Measurements from ENCODE around the gene MAML1. TPM values are rescaled to one million over a fixed set of nuclear protein-coding genes. Genes with fewer than 3 reads are reported as not detected.

Gene MAML1
- total RNA-seq, 1 donor from 2014 or later, result 26.0 TPM

- Histone ChIP-seq H3K4me3 (ENCODE audit: insufficient read depth, low read depth, low read length) (peak overlapping the region; percentile 17), H3K27ac (ENCODE audit: low read depth, low read length) (no peak overlapping the region), H2AFZ (ENCODE audit: low read depth, low read length) (peak overlapping the region; percentile 40), H3K4me2 (ENCODE audit: low read length) (peak overlapping the region; percentile 80), H3K27me3 (ENCODE audit: insufficient read depth, low read length) (no peaks in the 10 kb centered on the region), H4K20me1 (ENCODE audit: insufficient read depth, low read length) (peaks cover 12% of the 10 kb centered on the region), H3K9me3 (ENCODE audit: insufficient read depth, low read depth, low read length) (no peaks in the 10 kb centered on the region), H3K4me1 (ENCODE audit: insufficient read depth, low read length) (peaks cover 33% of the 10 kb centered on the region), H3K9ac (ENCODE audit: low read length) (peak overlapping the region; percentile 62), H3K36me3 (ENCODE audit: insufficient read depth, low read length) (no peaks in the 10 kb centered on the region), H3K79me2 (ENCODE audit: insufficient read depth, low read length) (peaks cover 21% of the 10 kb centered on the region)
- peaks cover 14% of the 10 kb centered on the region for H3K36me3 Mint-ChIP-seq (ENCODE audit: low read depth, unreplicated experiment)
- H3K27me3 Mint-ChIP-seq (ENCODE audit: low read depth, unreplicated experiment), result no peaks in the 10 kb centered on the region
- TF ChIP-seq EZH2 (IDR thresholded peaks at IDR 0.05; ENCODE audit: insufficient read depth, low read length), result no peak
- peaks cover 5% of the 10 kb centered on the region for H3K4me1 Mint-ChIP-seq (ENCODE audit: low read depth, unreplicated experiment)
- DNase-seq (ENCODE audit: low read depth), result no peak
- FAIRE-seq, result no peak
- H3K9me3 Mint-ChIP-seq (ENCODE audit: unreplicated experiment), result no peaks in the 10 kb centered on the region
- H3K4me3 Mint-ChIP-seq (ENCODE audit: unreplicated experiment), result no peak overlapping the region
- H3K27ac Mint-ChIP-seq (ENCODE audit: unreplicated experiment), result no peak overlapping the region
These were observed 84.3 kb downstream of the MAML1 start for GRCh38 chr5:179816796-179817469.

GRCh38 chr5:179817470-179817840 is 84.8 kb downstream of the MAML1 start:
- Histone ChIP-seq H2AFZ (ENCODE audit: low read depth, low read length) (peak overlapping the region; percentile 40), H3K9me3 (ENCODE audit: insufficient read depth, low read depth, low read length) (no peaks in the 10 kb centered on the region), H3K27ac (ENCODE audit: low read depth, low read length) (no peak overlapping the region), H4K20me1 (ENCODE audit: insufficient read depth, low read length) (peaks cover 17% of the 10 kb centered on the region), H3K4me2 (ENCODE audit: low read length) (peak overlapping the region; percentile 80), H3K4me1 (ENCODE audit: insufficient read depth, low read length) (peaks cover 38% of the 10 kb centered on the region), H3K9ac (ENCODE audit: low read length) (peak overlapping the region; percentile 62), H3K36me3 (ENCODE audit: insufficient read depth, low read length) (no peaks in the 10 kb centered on the region), H3K4me3 (ENCODE audit: insufficient read depth, low read depth, low read length) (peak overlapping the region; percentile 17), H3K27me3 (ENCODE audit: insufficient read depth, low read length) (no peaks in the 10 kb centered on the region), H3K79me2 (ENCODE audit: insufficient read depth, low read length) (peaks cover 26% of the 10 kb centered on the region)
- Mint-ChIP-seq H3K36me3 (ENCODE audit: low read depth, unreplicated experiment) (peaks cover 14% of the 10 kb centered on the region), H3K4me1 (ENCODE audit: low read depth, unreplicated experiment) (peaks cover 10% of the 10 kb centered on the region), H3K27me3 (ENCODE audit: low read depth, unreplicated experiment) (no peaks in the 10 kb centered on the region), H3K4me3 (ENCODE audit: unreplicated experiment) (no peak overlapping the region), H3K27ac (ENCODE audit: unreplicated experiment) (no peak overlapping the region), H3K9me3 (ENCODE audit: unreplicated experiment) (no peaks in the 10 kb centered on the region)
- no peak for DNase-seq (ENCODE audit: low read depth)
- TF ChIP-seq, protein P1, sequence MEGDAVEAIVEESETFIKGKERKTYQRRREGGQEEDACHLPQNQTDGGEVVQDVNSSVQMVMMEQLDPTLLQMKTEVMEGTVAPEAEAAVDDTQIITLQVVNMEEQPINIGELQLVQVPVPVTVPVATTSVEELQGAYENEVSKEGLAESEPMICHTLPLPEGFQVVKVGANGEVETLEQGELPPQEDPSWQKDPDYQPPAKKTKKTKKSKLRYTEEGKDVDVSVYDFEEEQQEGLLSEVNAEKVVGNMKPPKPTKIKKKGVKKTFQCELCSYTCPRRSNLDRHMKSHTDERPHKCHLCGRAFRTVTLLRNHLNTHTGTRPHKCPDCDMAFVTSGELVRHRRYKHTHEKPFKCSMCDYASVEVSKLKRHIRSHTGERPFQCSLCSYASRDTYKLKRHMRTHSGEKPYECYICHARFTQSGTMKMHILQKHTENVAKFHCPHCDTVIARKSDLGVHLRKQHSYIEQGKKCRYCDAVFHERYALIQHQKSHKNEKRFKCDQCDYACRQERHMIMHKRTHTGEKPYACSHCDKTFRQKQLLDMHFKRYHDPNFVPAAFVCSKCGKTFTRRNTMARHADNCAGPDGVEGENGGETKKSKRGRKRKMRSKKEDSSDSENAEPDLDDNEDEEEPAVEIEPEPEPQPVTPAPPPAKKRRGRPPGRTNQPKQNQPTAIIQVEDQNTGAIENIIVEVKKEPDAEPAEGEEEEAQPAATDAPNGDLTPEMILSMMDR (IDR thresholded peaks at IDR 0.05; ENCODE audit: insufficient read depth, low read depth, low read length), result no peak
- no peak for TF ChIP-seq EZH2 (IDR thresholded peaks at IDR 0.05; ENCODE audit: insufficient read depth, low read length)
- FAIRE-seq, result no peak

GRCh38 chr5:179817890-179818745 is 85.5 kb downstream of the MAML1 start:
- peak overlapping the region; percentile 97 for H3K9ac ChIP-seq (ENCODE audit: low read length)
- no peak overlapping the region for H3K4me3 ChIP-seq (ENCODE audit: insufficient read depth, low read depth, low read length)
- H3K79me2 ChIP-seq (ENCODE audit: insufficient read depth, low read length), result peaks cover 33% of the 10 kb centered on the region
- Mint-ChIP-seq H3K4me3 (ENCODE audit: unreplicated experiment) (peak overlapping the region; percentile 54), H3K27me3 (ENCODE audit: low read depth, unreplicated experiment) (no peaks in the 10 kb centered on the region), H3K4me1 (ENCODE audit: low read depth, unreplicated experiment) (peaks cover 16% of the 10 kb centered on the region), H3K27ac (ENCODE audit: unreplicated experiment) (peak overlapping the region; percentile 96), H3K9me3 (ENCODE audit: unreplicated experiment) (no peaks in the 10 kb centered on the region), H3K36me3 (ENCODE audit: low read depth, unreplicated experiment) (peaks cover 18% of the 10 kb centered on the region)
- no peaks in the 10 kb centered on the region for H3K27me3 ChIP-seq (ENCODE audit: insufficient read depth, low read length)
- H3K9me3 ChIP-seq (ENCODE audit: insufficient read depth, low read depth, low read length), result no peaks in the 10 kb centered on the region
- FAIRE-seq, result no peak
- H4K20me1 ChIP-seq (ENCODE audit: insufficient read depth, low read length), result peaks cover 24% of the 10 kb centered on the region
- H3K36me3 ChIP-seq (ENCODE audit: insufficient read depth, low read length), result peaks cover 3% of the 10 kb centered on the region
- H2AFZ ChIP-seq (ENCODE audit: low read depth, low read length), result peak overlapping the region; percentile 33
- H3K27ac ChIP-seq (ENCODE audit: low read depth, low read length), result peak overlapping the region; percentile 96
- H3K4me2 ChIP-seq (ENCODE audit: low read length), result peak overlapping the region; percentile 84
- no peak for DNase-seq (ENCODE audit: low read depth)
- H3K4me1 ChIP-seq (ENCODE audit: insufficient read depth, low read length), result peaks cover 43% of the 10 kb centered on the region
- no peak for TF ChIP-seq EZH2 (IDR thresholded peaks at IDR 0.05; ENCODE audit: insufficient read depth, low read length)
- TF ChIP-seq, protein P1 (IDR thresholded peaks at IDR 0.05; ENCODE audit: insufficient read depth, low read depth, low read length), result no peak

Data from astrocyte (in vitro differentiated cells and primary cell).